Stimulated activated CD4-positive, alpha-beta T cell treated with anti-CD3 and anti-CD28 coated beads, Interleukin-12 subunit alpha, Interleukin-12 subunit beta, amount 100 ng/mL, for 24 hours (primary cell): ENCODE measurements around the gene ABCG1.
"Not testable (repeated sequence)": the region's sequence is repeated elsewhere in the genome, so short reads cannot be mapped to it uniquely, and the experiment has no call there.

ENCODE experiments used
- DNase-seq, 2 experiments: peaks; one replicate each; pipeline ENCODE4 v3.0.0-alpha.2; 2020; ENCODE audit warnings: low read depth in 2 of 2

The ABCG1 gene

DNA sequence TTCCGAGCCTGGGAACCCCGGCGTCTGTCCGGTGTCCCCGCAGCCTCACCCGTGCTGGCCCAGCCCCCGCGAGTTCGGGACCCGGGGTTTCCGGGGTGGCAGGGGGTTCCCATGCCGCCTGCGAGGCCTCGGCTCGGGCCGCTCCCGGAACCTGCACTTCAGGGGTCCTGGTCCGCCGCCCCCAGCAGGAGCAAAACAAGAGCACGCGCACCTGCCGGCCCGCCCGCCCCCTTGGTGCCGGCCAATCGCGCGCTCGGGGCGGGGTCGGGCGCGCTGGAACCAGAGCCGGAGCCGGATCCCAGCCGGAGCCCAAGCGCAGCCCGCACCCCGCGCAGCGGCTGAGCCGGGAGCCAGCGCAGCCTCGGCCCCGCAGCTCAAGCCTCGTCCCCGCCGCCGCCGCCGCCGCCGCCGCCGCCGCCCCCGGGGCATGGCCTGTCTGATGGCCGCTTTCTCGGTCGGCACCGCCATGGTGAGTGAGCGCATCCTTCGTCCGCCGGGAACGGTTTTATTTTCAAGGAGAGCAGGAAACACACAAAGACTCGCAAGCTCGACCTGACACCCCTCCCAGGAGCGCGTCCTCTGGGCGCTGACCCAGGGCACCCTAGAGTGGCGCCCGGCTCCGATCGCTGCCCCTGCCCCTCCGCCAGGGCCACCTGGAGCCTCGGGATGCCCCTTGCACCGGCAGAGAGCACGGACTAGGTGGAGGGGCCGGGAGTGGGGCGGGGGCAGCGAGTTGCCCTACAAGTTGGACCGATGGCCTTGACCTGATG, at the start of gene ABCG1:
ABCG1 (plus strand) TSS at position 305 of the 770 bp plus-strand sequence; CDS start at position 428, 123 bp downstream.
- DNase-seq, result peak in 1 of 2 experiments; percentile 45

GRCh38 chr21:42169758-42170157, 49.2 kb upstream of the ABCG1 start:
- no peak for DNase-seq

GRCh38 chr21:42171091-42172053, 47.6 kb upstream of the ABCG1 start:
- DNase-seq, result no peak

GRCh38 chr21:42172596-42173483, 46.1 kb upstream of the ABCG1 start:
- no peak for DNase-seq

- no peak for DNase-seq
These were observed 44.8 kb upstream of the ABCG1 start for GRCh38 chr21:42174173-42174572.

DNA sequence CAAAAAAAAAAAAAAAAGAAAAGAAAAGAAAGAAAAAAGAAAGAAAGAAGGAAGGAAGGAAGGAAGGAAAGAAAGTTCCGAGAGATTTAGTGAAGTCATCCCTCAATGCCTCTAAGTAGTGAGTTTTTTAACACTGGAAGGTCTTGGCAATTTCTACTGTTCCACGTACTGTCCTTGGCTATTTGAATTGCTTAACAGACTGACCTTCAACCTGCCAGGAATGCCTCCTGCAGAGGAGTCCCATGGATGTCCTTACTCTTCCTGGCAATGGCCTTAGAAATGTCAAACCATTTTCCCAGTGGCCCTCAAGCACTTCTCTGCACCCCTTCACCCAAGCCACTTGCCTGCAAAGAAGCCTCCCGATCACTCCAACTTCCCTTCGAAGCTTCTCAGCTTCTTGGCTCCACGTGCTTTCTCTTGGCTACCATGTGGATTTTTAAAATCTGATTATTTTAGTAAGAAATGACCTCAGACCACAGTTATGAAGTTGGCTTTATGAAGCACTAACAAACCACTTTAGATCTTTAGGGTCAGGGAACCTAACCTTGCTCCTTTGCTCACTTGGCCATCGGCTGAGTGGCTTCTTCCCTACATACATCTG, 43.7 kb upstream of the ABCG1 start:
- DNase-seq, result no peak

- no peak for DNase-seq
These were observed 42.1 kb upstream of the ABCG1 start for GRCh38 chr21:42176859-42177258.

DNA sequence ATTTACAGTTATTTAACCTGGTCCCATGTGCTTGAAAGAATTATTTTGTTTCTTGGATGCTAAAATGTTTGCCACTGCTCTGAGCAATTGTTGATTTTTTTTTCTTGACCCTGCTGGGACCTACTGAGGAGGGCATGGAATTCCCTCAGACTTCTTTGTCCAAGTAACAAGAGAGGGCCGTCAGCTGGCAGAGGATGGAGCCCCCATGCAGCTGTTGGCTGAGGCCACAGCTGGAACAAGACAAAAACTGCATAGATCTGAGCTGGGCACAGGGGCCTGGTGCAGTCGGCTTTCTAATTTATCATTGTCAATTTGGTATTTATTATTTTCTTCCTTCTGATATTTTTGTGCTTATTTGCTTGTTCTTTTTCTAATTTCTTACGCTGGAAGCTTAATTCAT, 39.6 kb upstream of the ABCG1 start:
- DNase-seq, result no peak

- DNase-seq, result not testable (repeated sequence)
These were observed 38.9 kb upstream of the ABCG1 start for GRCh38 chr21:42180001-42180400.

DNA sequence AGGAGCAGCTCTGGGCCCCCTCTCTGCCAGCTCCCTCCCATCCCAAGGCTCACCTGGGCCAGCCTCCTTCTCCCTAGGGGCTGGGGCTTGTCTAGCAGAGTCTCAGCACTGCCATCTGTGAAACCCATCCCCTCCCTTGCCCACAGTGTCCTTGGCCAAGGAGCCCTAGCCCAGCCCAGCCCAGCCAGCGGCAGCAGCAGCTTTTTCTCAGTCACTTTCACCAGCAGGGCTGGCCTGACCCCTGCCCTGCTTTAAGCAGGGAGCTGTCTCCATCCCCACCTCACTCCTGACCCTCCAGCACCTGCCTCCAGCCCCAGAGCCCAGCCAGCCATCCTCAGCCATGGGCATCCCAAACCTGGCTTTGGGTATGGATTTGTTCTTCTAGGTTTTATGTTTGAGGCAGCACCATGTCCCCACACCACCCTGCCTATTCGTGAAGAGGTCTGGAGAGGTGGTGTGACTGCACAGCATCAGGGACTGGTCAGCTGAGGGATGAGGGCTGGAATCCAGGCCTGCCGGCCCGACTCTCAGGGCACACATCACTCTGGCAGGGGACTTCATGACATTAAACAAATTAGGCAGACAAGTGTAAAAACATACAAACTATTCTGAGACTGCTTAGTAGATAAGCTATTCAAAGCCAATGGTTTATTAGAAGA, 36.1 kb upstream of the ABCG1 start:
- no peak for DNase-seq

- no peak for DNase-seq
These were observed 35.3 kb upstream of the ABCG1 start for GRCh38 chr21:42183374-42184266.

DNA sequence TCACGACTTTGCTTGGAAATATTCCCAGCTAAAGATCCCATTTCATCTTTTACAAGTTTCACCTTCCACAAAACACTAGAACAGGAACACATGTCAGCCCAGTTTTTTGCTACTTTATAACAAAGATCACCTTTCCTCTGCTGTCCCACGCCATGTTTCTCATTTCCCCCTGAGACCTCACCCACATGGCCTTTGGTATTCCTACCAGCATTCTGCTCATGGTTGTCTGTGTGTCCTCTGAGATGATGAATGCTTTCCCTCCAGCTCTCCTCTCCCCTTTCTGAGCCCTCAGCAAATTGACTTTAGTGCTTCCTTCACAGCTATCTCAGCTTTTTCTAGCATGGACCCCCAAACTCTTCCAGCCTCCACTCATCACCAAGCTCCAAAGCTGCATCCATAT, 32.3 kb upstream of the ABCG1 start:
- no peak for DNase-seq

GRCh38 chr21:42187976-42188653, 30.8 kb upstream of the ABCG1 start:
- peak; percentile 56 to 70 for DNase-seq

DNA sequence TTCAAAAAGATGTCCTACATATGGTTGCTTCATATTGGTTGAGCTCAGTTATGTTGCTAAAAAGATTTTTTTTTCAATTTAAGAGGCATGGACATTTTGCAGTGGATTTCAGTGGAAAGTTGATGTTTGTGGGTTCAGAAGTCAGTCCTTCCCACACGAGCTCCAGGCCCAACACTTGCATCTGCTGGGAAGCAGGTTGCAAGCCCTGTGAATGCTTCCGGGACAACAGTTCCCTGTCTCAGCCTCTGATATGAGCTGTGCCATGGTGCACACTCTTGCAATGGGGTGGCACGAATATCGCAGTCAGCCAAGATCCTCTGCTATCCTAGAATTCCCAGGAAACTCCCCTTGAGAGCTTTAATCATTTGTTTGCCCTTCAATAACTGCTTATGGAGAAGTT, 30.3 kb upstream of the ABCG1 start:
- no peak for DNase-seq

GRCh38 chr21:42189431-42189830, 29.5 kb upstream of the ABCG1 start:
- no peak for DNase-seq

GRCh38 chr21:42189860-42190485, 29.0 kb upstream of the ABCG1 start:
- DNase-seq, result no peak

DNA sequence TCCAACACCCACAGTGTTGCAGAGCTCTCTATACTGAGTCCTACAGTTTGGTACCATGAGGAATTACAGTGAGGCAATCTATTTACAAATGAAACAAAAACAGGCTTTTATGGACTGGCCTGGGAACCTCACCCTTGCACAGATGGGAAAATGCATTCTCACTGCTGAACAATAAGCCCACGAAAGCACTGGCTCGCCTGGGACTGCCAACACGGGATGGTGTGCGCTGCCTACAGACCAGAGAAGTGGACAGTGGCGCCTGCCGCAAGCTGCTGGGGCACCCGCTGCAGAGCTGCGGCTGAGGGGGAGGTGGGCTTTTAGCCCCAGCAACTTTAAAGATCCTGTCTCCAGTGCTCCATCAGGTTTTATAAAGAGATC, 28.5 kb upstream of the ABCG1 start:
- DNase-seq, result no peak

- no peak for DNase-seq
These were observed 27.9 kb upstream of the ABCG1 start for GRCh38 chr21:42191064-42191463.
